H1 (cell line): Measurements from ENCODE around the gene CMIP. TPM values are rescaled to one million over a fixed set of nuclear protein-coding genes. Genes with fewer than 3 reads are reported as not detected.
A peak's percentile ranks its signal among the peaks of the same experiment; 100 is the strongest.

Experiments
- CTCF ChIA-PET: fragments of 300-600 bp; sonication (Branson Sonifier 250); formaldehyde crosslinking; loops from one replicate; lab custom pipeline; 2021; ENCODE audit not compliant: partially characterized antibody; lab: Charles Lee
- POLR2A ChIA-PET: fragments of 300-600 bp; sonication (Branson Sonifier 250); formaldehyde crosslinking; loops from one replicate; lab custom pipeline; 2021; ENCODE audit warnings: inconsistent platforms; ENCODE audit not compliant: partially characterized antibody; lab: Charles Lee
- DNase-seq, 2 experiments: peaks; one replicate each; pipeline versions ENCODE4 v3.0.0 to v3.0.0-alpha.2; 2010 to 2022; ENCODE audit warnings: low spot score in 2 of 2, low read depth in 1 of 2, mixed read lengths in 1 of 2
- FAIRE-seq: peaks from 2 replicates; lab custom pipeline; 2011; peaks lifted over from hg19 to GRCh38; lab: Jason Lieb, UNC
- H2AFZ ChIP-seq: 2 replicates; pipeline ENCODE4 v1.8.1; 2012; ENCODE audit warnings: low read length, inconsistent platforms
- H2AK5ac ChIP-seq: 2 replicates; pipeline ENCODE4 v1.6.1; 2013; ENCODE audit warnings: low read depth, low read length
- H2BK120ac ChIP-seq: replicated peaks from 2 replicates; pipeline ENCODE3; 2013; ENCODE audit warnings: low read depth, low read length, inconsistent platforms
- H2BK12ac ChIP-seq: 2 replicates; pipeline ENCODE4 v1.6.1; 2013; ENCODE audit warnings: low read depth, low read length
- H2BK15ac ChIP-seq: 2 replicates; pipeline ENCODE4 v1.6.1; 2013; ENCODE audit warnings: low read length
- H2BK20ac ChIP-seq: 2 replicates; pipeline ENCODE4 v1.6.1; 2013; ENCODE audit warnings: low read length
- H2BK5ac ChIP-seq: 2 replicates; pipeline ENCODE4 v1.6.1; 2013; ENCODE audit warnings: low read depth, low read length
- H3K14ac ChIP-seq: 2 replicates; pipeline ENCODE4 v1.6.1; 2013; ENCODE audit warnings: inconsistent platforms; ENCODE audit not compliant: insufficient read length
- H3K18ac ChIP-seq: 2 replicates; pipeline ENCODE4 v1.6.1; 2013; ENCODE audit warnings: low read length; ENCODE audit errors: extremely low read depth
- H3K23ac ChIP-seq: 2 replicates; pipeline ENCODE4 v1.6.1; 2013; ENCODE audit warnings: inconsistent platforms; ENCODE audit not compliant: insufficient read length
- H3K23me2 ChIP-seq: 2 replicates; pipeline ENCODE4 v1.6.1; 2013; ENCODE audit warnings: low read depth, low read length
- H3K27ac ChIP-seq: 2 replicates; pipeline ENCODE4 v1.6.1; 2011; ENCODE audit warnings: low read depth, low read length, inconsistent platforms
- H3K27me3 ChIP-seq, 4 experiments: replicated peaks in 1 of 4; 1 replicate in 1 of 4; 2 replicates in 3 of 4; pipeline versions ENCODE4 v1.6.1 to v1.8.1; 2011 to 2013; ENCODE audit warnings: low read length in 3 of 4, mild to moderate bottlenecking in 3 of 4, inconsistent platforms in 2 of 4, mixed read lengths in 2 of 4, moderate library complexity in 1 of 4; ENCODE audit not compliant: control insufficient read depth in 3 of 4, insufficient read depth in 3 of 4; ENCODE audit errors: extremely low read depth in 1 of 4
- H3K36me3 ChIP-seq, 4 experiments: 2 replicates each; pipeline versions ENCODE4 v1.6.1 to v1.8.1; 2011 to 2013; ENCODE audit warnings: mild to moderate bottlenecking in 4 of 4, low read length in 3 of 4, moderate library complexity in 2 of 4, control low read depth in 1 of 4, inconsistent platforms in 1 of 4; ENCODE audit not compliant: insufficient read depth in 4 of 4, control insufficient read depth in 2 of 4
- H3K4ac ChIP-seq: replicated peaks from 2 replicates; pipeline ENCODE3; 2013; ENCODE audit warnings: low read length, low read depth, mixed read lengths, inconsistent platforms; ENCODE audit not compliant: insufficient read length
- H3K4me1 ChIP-seq, 4 experiments: replicated peaks in 1 of 4; 1 replicate in 1 of 4; 2 replicates in 3 of 4; pipeline versions ENCODE4 v1.6.1 to v1.8.1; 2011 to 2013; ENCODE audit warnings: low read length in 3 of 4, inconsistent platforms in 2 of 4, mixed read lengths in 1 of 4; ENCODE audit not compliant: insufficient read depth in 4 of 4, control insufficient read depth in 3 of 4
- H3K4me2 ChIP-seq, 2 experiments: 2 replicates each; pipeline versions ENCODE4 v1.6.1 to v1.8.1; 2011 to 2013; ENCODE audit warnings: low read depth in 2 of 2, low read length in 2 of 2, control low read depth in 1 of 2, inconsistent platforms in 1 of 2, mild to moderate bottlenecking in 1 of 2; ENCODE audit not compliant: insufficient read depth in 1 of 2
- H3K4me3 ChIP-seq, 4 experiments: fragments of 200-600, 300-600 bp in 1 of 4; sonication (generic), shearing (Covaris generic), sonication (Bioruptor Twin) in 1 of 4; 2 replicates each; pipeline versions ENCODE4 v1.5.1 to v1.8.1; 2011 to 2016; ENCODE audit warnings: low read length in 4 of 4, low read depth in 3 of 4, control low read depth in 2 of 4, inconsistent platforms in 2 of 4, mild to moderate bottlenecking in 2 of 4, mixed read lengths in 1 of 4, moderate library complexity in 1 of 4; ENCODE audit not compliant: insufficient read depth in 2 of 4; ENCODE audit errors: extremely low read depth in 1 of 4
- H3K56ac ChIP-seq: replicated peaks from 2 replicates; pipeline ENCODE3; 2013; ENCODE audit warnings: low read depth, mild to moderate bottlenecking, mixed read lengths, low read length, inconsistent platforms; ENCODE audit not compliant: insufficient read length
- H3K79me1 ChIP-seq: 2 replicates; pipeline ENCODE4 v1.6.1; 2013; ENCODE audit warnings: low read depth, low read length, control low read depth
- H3K79me2 ChIP-seq, 2 experiments: 2 replicates each; pipeline versions ENCODE4 v1.6.1 to v1.8.1; 2012 to 2013; ENCODE audit warnings: low read length in 2 of 2, mild to moderate bottlenecking in 2 of 2, inconsistent platforms in 1 of 2; ENCODE audit not compliant: insufficient read depth in 2 of 2, control insufficient read depth in 1 of 2
- H3K9ac ChIP-seq, 4 experiments: replicated peaks in 1 of 4; 1 replicate in 1 of 4; 2 replicates in 3 of 4; pipeline versions ENCODE4 v1.6.1 to v1.8.1; 2011 to 2013; ENCODE audit warnings: low read depth in 3 of 4, low read length in 3 of 4, control low read depth in 2 of 4, mild to moderate bottlenecking in 2 of 4, moderate library complexity in 2 of 4, inconsistent platforms in 1 of 4; ENCODE audit errors: extremely low read depth in 1 of 4
- H3K9me3 ChIP-seq, 2 experiments: 2 replicates each; pipeline versions ENCODE4 v1.6.1 to v1.8.1; 2012 to 2013; ENCODE audit warnings: mild to moderate bottlenecking in 2 of 2, moderate library complexity in 2 of 2, control low read depth in 1 of 2, inconsistent platforms in 1 of 2, low read depth in 1 of 2, low read length in 1 of 2, mixed read lengths in 1 of 2; ENCODE audit not compliant: insufficient read depth in 2 of 2
- H4K20me1 ChIP-seq, 2 experiments: replicated peaks in 1 of 2; 2 replicates each; pipeline versions ENCODE3 to v1.8.1; 2011 to 2013; ENCODE audit warnings: inconsistent platforms in 2 of 2, low read length in 2 of 2, mild to moderate bottlenecking in 1 of 2; ENCODE audit not compliant: insufficient read depth in 2 of 2, control insufficient read depth in 1 of 2
- H4K5ac ChIP-seq: 2 replicates; pipeline ENCODE4 v1.6.1; 2013; ENCODE audit warnings: low read length, low read depth, mixed read lengths, inconsistent platforms; ENCODE audit not compliant: insufficient read length
- H4K8ac ChIP-seq: 2 replicates; pipeline ENCODE4 v1.8.0; 2013; ENCODE audit warnings: mild to moderate bottlenecking, moderate library complexity, low read length, inconsistent platforms; ENCODE audit not compliant: insufficient read depth; ENCODE audit errors: extremely low read depth
- H4K91ac ChIP-seq: replicated peaks from 2 replicates; pipeline ENCODE3; 2013; ENCODE audit warnings: low read length, mixed read lengths, inconsistent platforms; ENCODE audit not compliant: insufficient read length
- BACH1 ChIP-seq: IDR thresholded peaks from 2 replicates; pipeline ENCODE4 v1.6.1; 2012; ENCODE audit warnings: low read length, improper control_type of control experiment
- SIN3A ChIP-seq, 2 experiments: IDR thresholded peaks in 1 of 2; conservative IDR thresholded peaks in 1 of 2; 2 replicates each; pipeline ENCODE4 v1.6.1; 2011 to 2012; ENCODE audit warnings: low read length in 2 of 2, improper control_type of control experiment in 1 of 2, low read depth in 1 of 2, mild to moderate bottlenecking in 1 of 2
- WGBS, 2 experiments: shearing (Covaris generic) in 1 of 2; methylation state at CpG; one replicate each; pipeline versions ENCODE4 v1.1.6 to v1.1.7; 2013 to 2015; ENCODE audit warnings: low lambda C conversion rate in 2 of 2, mixed read lengths in 2 of 2, inconsistent platforms in 1 of 2, low coverage in 1 of 2, missing lambda C conversion rate in 1 of 2; ENCODE audit not compliant: insufficient replicate concordance in 2 of 2, insufficient coverage in 1 of 2, insufficient read length in 1 of 2; ENCODE audit errors: extremely low coverage in 1 of 2, missing lambda C conversion rate in 1 of 2; 5-methylcytosine and 5-hydroxymethylcytosine counted together
- polyA plus RNA-seq, 7 experiments: library from polyadenylated mRNA; depleted of rRNA in 3 of 7; stranded (reverse) in 5 of 7; unstranded in 2 of 7; fragments of >200 nt in 5 of 7; fragments of 200-250 nt in 2 of 7; gene quantifications; 1 replicate in 5 of 7; 2 replicates in 1 of 7; 4 replicates in 1 of 7; pipeline versions ENCODE4 v1.2.1 to v1.2.3, GENCODE V29; 2011 to 2013; ENCODE audit warnings: missing spikeins in 2 of 7, mixed read lengths in 2 of 7
- total RNA-seq: library from RNA; stranded (reverse); fragmentation: NEBNext Ultra II Directional; extraction: Animal tissue kit (Norgen Biotek cat#: 25700); gene quantifications from 2 replicates; pipeline ENCODE4 v1.2.1, GENCODE V29; 2021

The CMIP gene
- total and polyA plus RNA-seq, 2 of the 8 experiments (the other 6 are each of a cell fraction or from before 2014, with no cell fraction given): 7.9 to 53.2 TPM

DNA sequence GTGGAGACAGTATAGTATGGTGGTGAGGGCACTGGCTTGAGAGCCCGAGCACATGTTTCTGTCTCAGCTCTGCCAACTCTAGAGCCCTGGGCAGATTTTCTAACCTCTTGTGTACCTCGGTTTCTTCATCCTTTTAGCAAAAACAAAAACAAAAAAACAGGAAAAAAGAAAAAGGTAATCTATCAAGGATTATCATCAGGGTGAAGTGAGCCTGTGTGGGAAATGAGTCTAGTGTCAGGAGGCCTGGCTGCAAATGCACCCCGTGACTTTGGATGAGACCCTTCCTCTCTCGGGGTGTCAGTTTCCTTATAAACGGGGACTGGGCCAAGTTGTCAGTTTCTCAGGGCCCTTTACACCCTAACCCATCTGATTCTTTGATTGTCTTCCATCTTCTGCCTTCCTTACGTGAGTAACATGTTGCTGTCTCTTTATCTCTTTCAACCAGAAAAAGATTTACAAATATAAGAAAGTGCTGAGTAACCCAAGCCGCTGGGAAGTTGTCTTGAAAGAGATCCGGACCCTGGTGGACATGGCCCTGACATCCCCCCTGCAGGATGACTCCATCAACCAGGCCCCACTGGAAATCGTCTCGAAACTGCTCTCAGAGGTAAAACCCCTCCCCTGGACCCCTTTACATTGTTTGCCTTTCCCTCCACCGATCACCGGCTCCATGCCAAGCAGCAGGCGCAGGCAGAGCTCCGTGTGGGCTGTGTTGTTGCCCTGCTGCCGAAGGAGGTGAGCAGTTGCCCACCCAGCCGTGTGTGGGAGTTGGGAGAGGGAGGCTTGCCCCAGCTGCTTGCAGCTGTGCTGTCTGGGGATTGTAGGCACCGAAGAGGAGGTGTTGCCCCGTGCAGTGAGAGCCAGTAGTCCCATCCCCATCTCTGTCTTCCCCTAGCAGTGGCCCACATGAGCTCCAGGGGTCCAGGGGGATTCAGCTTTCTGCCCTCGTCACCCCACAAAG lies 207.4 kb downstream of the CMIP start:
- peaks cover 0 to 13% of the 10 kb centered on the region in 2 experiments; a peak in 1 of 4 replicates for H3K79me2 ChIP-seq
- POLR2A ChIA-PET: no interaction called here
- peak overlapping the region; percentile 81 for H2BK5ac ChIP-seq
- DNase-seq (no peak), FAIRE-seq (no peak)
- peak overlapping the region; percentile 65 for H3K27ac ChIP-seq
- TF ChIP-seq BACH1 (no peak), SIN3A (conservative IDR thresholded peaks at IDR 0.05 in 1 of 2, IDR thresholded peaks at IDR 0.05 in 1 of 2; ENCODE audit: low read depth in 1 of 2, low read length in 2 of 2) (no peak)
- no peaks in the 10 kb centered on the region for H3K23me2 ChIP-seq
- H2BK15ac ChIP-seq: peak overlapping the region; percentile 40
- H3K4me3 ChIP-seq: peak overlapping the region in 1 of 4 experiments; percentile 9; a peak in 1 of 8 replicates
- H2AK5ac ChIP-seq: peak overlapping the region; percentile 95; the same call in 1 of the 2 replicates
- peak overlapping the region; percentile 97; the same call in 1 of the 2 replicates for H2BK12ac ChIP-seq
- H2AFZ ChIP-seq: no peak overlapping the region
- H4K20me1 ChIP-seq: peaks cover 5 to 7% of the 10 kb centered on the region in 2 experiments
- peak overlapping the region in 2 of 4 experiments; percentile 27 to 38; a peak in 1 of 7 replicates for H3K9ac ChIP-seq
- H3K23ac ChIP-seq: no peak overlapping the region
- H3K4me2 ChIP-seq: peak overlapping the region; percentile 25 to 52; a peak in 1 of 4 replicates
- peak overlapping the region; percentile 34; the same call in 1 of the 2 replicates for H2BK20ac ChIP-seq
- H4K5ac ChIP-seq: peak overlapping the region; percentile 19
- no peak overlapping the region for H3K4ac ChIP-seq
- 0 out of 2 replicates have a peak overlapping the region, but pooled peaks have one; percentile 28 for H3K18ac ChIP-seq
- peak overlapping the region; percentile 46 for H4K91ac ChIP-seq
- H3K36me3 ChIP-seq: no peaks in the 10 kb centered on the region
- H3K4me1 ChIP-seq: peaks cover 7 to 28% (median 20%) of the 10 kb centered on the region in 4 experiments
- CTCF ChIA-PET: interaction anchor here (0.7 to 5.2 kb wide), 8 partner anchors 9 to 78 kb away, joined by 3 to 21 read pairs (median 4); no protein-coding TSS in a partner anchor
- H4K8ac ChIP-seq: peak overlapping the region; percentile 72; the same call in 1 of the 2 replicates
- H3K79me1 ChIP-seq: peaks cover 7% of the 10 kb centered on the region
- no peak overlapping the region for H3K14ac ChIP-seq
- no peak overlapping the region for H3K56ac ChIP-seq
- no peaks in the 10 kb centered on the region for H3K9me3 ChIP-seq
- no peaks in the 10 kb centered on the region for H3K27me3 ChIP-seq
- 78% methylated on average over 19 of the region's 19 CpGs; no CpG with 5 or more reads in 1 of the 2 experiments for WGBS, 2 experiments
- no peak overlapping the region for H2BK120ac ChIP-seq
